Kidney (tissue), 14 donors: ENCODE data around the gene POU2F1. TPM values are rescaled to one million over a fixed set of nuclear protein-coding genes. Genes with fewer than 3 reads are reported as not detected.

ENCODE experiments used
- DNase-seq, 5 donors: peaks; one replicate each; pipeline ENCODE4 v3.0.0-alpha.2; 2013 to 2020
- FAIRE-seq: peaks from 2 replicates; lab custom pipeline; 2012; peaks lifted over from hg19 to GRCh38; lab: Jason Lieb, UNC
- H3K27ac ChIP-seq, 2 donors: one replicate each; pipeline ENCODE4 v1.7.0; 2013; ENCODE audit warnings: low read depth in 2 of 2, low read length in 2 of 2, inconsistent platforms in 1 of 2
- H3K27me3 ChIP-seq: one replicate; pipeline ENCODE4 v1.7.1; 2013; ENCODE audit warnings: low read length, inconsistent platforms; ENCODE audit not compliant: control insufficient read depth, insufficient read depth
- H3K36me3 ChIP-seq, 3 donors: one replicate each; pipeline versions ENCODE4 v1.7.0 to v1.7.1; 2013; ENCODE audit warnings: low read length in 3 of 3, control low read depth in 1 of 3, inconsistent platforms in 1 of 3; ENCODE audit not compliant: insufficient read depth in 3 of 3, control insufficient read depth in 2 of 3
- H3K4me1 ChIP-seq, 3 donors: one replicate each; pipeline versions ENCODE4 v1.7.0 to v1.7.1; 2013; ENCODE audit warnings: low read length in 3 of 3, inconsistent platforms in 1 of 3, low read depth in 1 of 3; ENCODE audit not compliant: control insufficient read depth in 2 of 3, insufficient read depth in 2 of 3
- H3K4me3 ChIP-seq, 3 donors: one replicate each; pipeline versions ENCODE4 v1.7.0 to v1.8.1; 2013; ENCODE audit warnings: low read length in 3 of 3, control low read depth in 1 of 3, inconsistent platforms in 1 of 3
- H3K9ac ChIP-seq, 3 donors: one replicate each; pipeline versions ENCODE4 v1.7.0 to v1.7.1; 2013; ENCODE audit warnings: low read length in 3 of 3, control low read depth in 1 of 3, inconsistent platforms in 1 of 3
- H3K9me3 ChIP-seq, 3 donors: one replicate each; pipeline versions ENCODE4 v1.7.0 to v1.7.1; 2013; ENCODE audit warnings: low read length in 3 of 3, control low read depth in 1 of 3, inconsistent platforms in 1 of 3; ENCODE audit not compliant: control insufficient read depth in 2 of 3, insufficient read depth in 1 of 3
- intact Hi-C: fragments of 100-400 bp; cut with DNase I; formaldehyde crosslinking; loops from one replicate; pipeline ENCODE4 v1.11.1; 2022
- polyA plus RNA-seq: library from polyadenylated mRNA; stranded (reverse); fragments of 350-450 nt; fragmentation: Illumina TruSeq; extraction: RNeasy Lipid Tissue Mini Kit (QIAGEN cat#74804); gene quantifications from one replicate; pipeline ENCODE4 v1.2.3, GENCODE V29; 2014; ENCODE audit warnings: low read depth, low replicate concordance; ENCODE audit not compliant: insufficient read depth
- total RNA-seq: library from RNA; stranded (reverse); fragmentation: NEBNext Ultra II Directional; extraction: Animal tissue kit (Norgen Biotek cat#: 25700); gene quantifications from one replicate; pipeline ENCODE4 v1.2.1, GENCODE V29; 2021
- TF ChIP-seq, protein P1 (sequence below): IDR thresholded peaks from 3 replicates; pipeline ENCODE4 v1.5.1; 2012; ENCODE audit warnings: mild to moderate bottlenecking, moderate library complexity, borderline replicate concordance; ENCODE audit not compliant: insufficient read depth; ENCODE audit errors: extremely low read depth
- donor health status: control.
- donor health status: control.
- donor health status: control.
- donor health status: control.
- donor health status: control.
- donor health status: DM: yes; HTN: yes; CAD: no.
- donor health status: Normal renal cell carcinoma (clear cell type).

Gene POU2F1
- total and polyA plus RNA-seq, 2 donors from 2014 or later = 1.9 to 25.2 TPM

DNA sequence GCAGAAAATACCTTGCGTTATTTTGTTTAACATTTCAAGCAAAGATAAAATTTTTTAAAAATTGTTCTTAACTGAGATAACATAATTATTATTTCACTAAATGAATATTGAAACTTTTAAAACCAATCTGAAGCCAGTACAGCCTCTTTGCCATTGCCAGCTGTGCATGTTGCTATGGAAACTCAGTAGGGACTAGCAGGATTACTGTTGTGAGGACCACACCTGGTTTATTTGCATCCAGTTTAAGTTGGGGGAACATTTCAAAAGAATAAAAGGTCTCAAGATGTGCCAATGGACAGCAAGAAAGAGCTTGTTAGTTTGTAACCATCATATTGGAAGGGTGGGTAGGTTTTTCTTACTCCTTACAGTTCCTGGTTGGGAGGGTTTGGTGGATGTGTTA lies 80.7 kb downstream of the POU2F1 start:
- intact Hi-C loops = no loop called here
- H3K9me3 ChIP-seq = no peaks in the 10 kb centered on the region
- FAIRE-seq (no peak), DNase-seq (no peak)
- H3K4me1 ChIP-seq = peaks cover 0 to 2% (median 0%) of the 10 kb centered on the region in 3 donors
- H3K27ac ChIP-seq = no peak overlapping the region
- no peaks in the 10 kb centered on the region for H3K36me3 ChIP-seq
- H3K9ac ChIP-seq = no peak overlapping the region
- TF ChIP-seq, protein P1, sequence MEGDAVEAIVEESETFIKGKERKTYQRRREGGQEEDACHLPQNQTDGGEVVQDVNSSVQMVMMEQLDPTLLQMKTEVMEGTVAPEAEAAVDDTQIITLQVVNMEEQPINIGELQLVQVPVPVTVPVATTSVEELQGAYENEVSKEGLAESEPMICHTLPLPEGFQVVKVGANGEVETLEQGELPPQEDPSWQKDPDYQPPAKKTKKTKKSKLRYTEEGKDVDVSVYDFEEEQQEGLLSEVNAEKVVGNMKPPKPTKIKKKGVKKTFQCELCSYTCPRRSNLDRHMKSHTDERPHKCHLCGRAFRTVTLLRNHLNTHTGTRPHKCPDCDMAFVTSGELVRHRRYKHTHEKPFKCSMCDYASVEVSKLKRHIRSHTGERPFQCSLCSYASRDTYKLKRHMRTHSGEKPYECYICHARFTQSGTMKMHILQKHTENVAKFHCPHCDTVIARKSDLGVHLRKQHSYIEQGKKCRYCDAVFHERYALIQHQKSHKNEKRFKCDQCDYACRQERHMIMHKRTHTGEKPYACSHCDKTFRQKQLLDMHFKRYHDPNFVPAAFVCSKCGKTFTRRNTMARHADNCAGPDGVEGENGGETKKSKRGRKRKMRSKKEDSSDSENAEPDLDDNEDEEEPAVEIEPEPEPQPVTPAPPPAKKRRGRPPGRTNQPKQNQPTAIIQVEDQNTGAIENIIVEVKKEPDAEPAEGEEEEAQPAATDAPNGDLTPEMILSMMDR = no peak
- no peak overlapping the region for H3K4me3 ChIP-seq
- H3K27me3 ChIP-seq = no peaks in the 10 kb centered on the region

GRCh38 chr1:167304165-167304564 lies 83.5 kb downstream of the POU2F1 start:
- Histone ChIP-seq H3K4me1 (no peaks in the 10 kb centered on the region), H3K36me3 (no peaks in the 10 kb centered on the region), H3K9me3 (no peaks in the 10 kb centered on the region), H3K27ac (no peak overlapping the region), H3K4me3 (no peak overlapping the region), H3K9ac (no peak overlapping the region), H3K27me3 (no peaks in the 10 kb centered on the region)
- TF ChIP-seq, protein P1 = no peak
- no peak for FAIRE-seq
- DNase-seq = no peak
- intact Hi-C loops = no loop called here

DNA sequence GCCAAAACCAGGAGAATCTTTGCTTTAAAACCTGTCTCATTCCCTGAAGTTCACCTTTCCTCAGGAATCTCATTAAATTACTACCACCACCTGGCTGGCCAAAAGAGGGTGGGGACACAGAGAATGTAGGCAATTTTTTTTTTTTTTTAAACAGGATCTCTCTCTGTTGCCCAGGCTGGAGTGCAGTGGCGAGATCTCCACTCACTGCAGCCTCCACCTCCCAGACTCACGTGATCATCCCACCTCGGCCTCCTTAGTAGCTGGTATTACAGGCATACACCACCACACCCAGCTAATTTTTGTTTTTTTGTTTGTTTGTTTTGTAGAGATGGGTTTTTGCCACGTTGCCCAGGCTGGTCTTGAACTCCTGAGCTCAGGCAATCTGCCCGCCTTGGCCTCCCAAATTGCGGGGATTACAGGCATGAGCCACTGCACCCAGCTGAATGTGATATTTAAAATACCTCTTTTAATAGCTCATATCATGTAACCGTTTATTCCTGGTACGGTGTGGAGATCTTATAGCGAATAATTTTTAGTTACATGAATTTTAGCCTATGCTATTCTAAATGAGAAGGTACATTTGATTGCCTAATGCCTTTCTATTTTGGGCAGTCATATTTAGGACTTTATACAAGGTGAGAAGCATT lies 84.5 kb downstream of the POU2F1 start:
- Histone ChIP-seq H3K4me1 (no peaks in the 10 kb centered on the region), H3K27ac (no peak overlapping the region), H3K27me3 (no peaks in the 10 kb centered on the region), H3K9me3 (no peaks in the 10 kb centered on the region), H3K36me3 (no peaks in the 10 kb centered on the region), H3K9ac (no peak overlapping the region), H3K4me3 (no peak overlapping the region)
- FAIRE-seq (no peak), DNase-seq (no peak)
- intact Hi-C loops = no loop called here
- TF ChIP-seq, protein P1 = no peak
